Vagina (tissue), 2 donors: ENCODE results near the gene UPK1B. TPM values are rescaled to one million over a fixed set of nuclear protein-coding genes. Genes with fewer than 3 reads are reported as not detected.

Source experiments
- DNase-seq, 2 donors: peaks; one replicate each; pipeline ENCODE4 v3.0.0-alpha.2; 2017; ENCODE audit errors: extremely low spot score in 2 of 2
- H3K27ac ChIP-seq: fragments of 200-600 bp; sonication (generic); one replicate; pipeline ENCODE4 v1.5.1; 2019
- H3K27me3 ChIP-seq: fragments of 200-600 bp; sonication (generic); one replicate; pipeline ENCODE4 v1.5.1; 2019
- H3K36me3 ChIP-seq, 2 donors: fragments of 200-600 bp; sonication (generic); one replicate each; pipeline ENCODE4 v1.5.1; 2017 to 2019
- H3K4me1 ChIP-seq: fragments of 200-600 bp; sonication (generic); one replicate; pipeline ENCODE4 v1.5.1; 2019
- H3K4me3 ChIP-seq, 2 donors: fragments of 200-600 bp; sonication (generic); 1 replicate in 1 of 2; 2 replicates in 1 of 2; pipeline ENCODE4 v1.5.1; 2016 to 2019
- H3K9me3 ChIP-seq: fragments of 200-600 bp; sonication (generic); one replicate; pipeline ENCODE4 v1.5.1; 2019
- CTCF ChIP-seq, 3 experiments: fragments of 450-650 bp in 2 of 3; fragments of 200-600 bp in 1 of 3; sonication (generic) in 1 of 3; IDR thresholded peaks; one replicate each; pipeline ENCODE4 v1.5.1; 2017 to 2019; ENCODE audit warnings: antibody characterized with exemption in 3 of 3, mild to moderate bottlenecking in 2 of 3, moderate library complexity in 2 of 3
- POLR2A ChIP-seq, 2 donors: fragments of 450-650 bp; IDR thresholded peaks; one replicate each; pipeline ENCODE4 v1.6.1; 2017; ENCODE audit warnings: antibody characterized with exemption in 2 of 2, mild to moderate bottlenecking in 2 of 2, moderate library complexity in 2 of 2
- POLR2AphosphoS5 ChIP-seq, 2 donors: sonication (generic); formaldehyde crosslinking; IDR thresholded peaks; one replicate each; pipeline ENCODE4 v1.9.0; 2017; ENCODE audit warnings: antibody characterized with exemption in 2 of 2, mild to moderate bottlenecking in 2 of 2, low read depth in 1 of 2; ENCODE audit not compliant: insufficient read depth in 1 of 2
- intact Hi-C: fragments of 100-400 bp; cut with DNase I; formaldehyde crosslinking; loops from one replicate; pipeline ENCODE4 v1.15.1; 2023
- total RNA-seq: library from RNA; depleted of rRNA; stranded (reverse); fragments of >200 nt; gene quantifications from one replicate; pipeline ENCODE4 v1.2.3, GENCODE V29; 2016

The UPK1B gene
- total RNA-seq, 1 donor from 2014 or later, result not detected

- intact Hi-C loops, result no loop called here
- Histone ChIP-seq H3K4me3 (no peak overlapping the region), H3K36me3 (no peaks in the 10 kb centered on the region), H3K9me3 (no peaks in the 10 kb centered on the region), H3K27me3 (no peaks in the 10 kb centered on the region), H3K27ac (no peak overlapping the region), H3K4me1 (no peaks in the 10 kb centered on the region)
- TF ChIP-seq POLR2AphosphoS5 (IDR thresholded peaks at IDR 0.05; ENCODE audit: insufficient read depth in 1 of 2, low read depth in 1 of 2) (no peak), POLR2A (IDR thresholded peaks at IDR 0.05) (no peak), CTCF (IDR thresholded peaks at IDR 0.05) (no peak)
- no peak for DNase-seq
Observed at GRCh38 chr3:119187266-119187665, 13.9 kb downstream of the UPK1B start.

GRCh38 chr3:119191800-119192199 lies 18.4 kb downstream of the UPK1B start:
- Histone ChIP-seq H3K36me3 (no peaks in the 10 kb centered on the region), H3K27me3 (no peaks in the 10 kb centered on the region), H3K27ac (no peak overlapping the region), H3K4me1 (no peaks in the 10 kb centered on the region), H3K9me3 (no peaks in the 10 kb centered on the region), H3K4me3 (no peak overlapping the region)
- no peak for TF ChIP-seq POLR2A (IDR thresholded peaks at IDR 0.05)
- no peak for TF ChIP-seq CTCF (IDR thresholded peaks at IDR 0.05)
- no peak for TF ChIP-seq POLR2AphosphoS5 (IDR thresholded peaks at IDR 0.05; ENCODE audit: insufficient read depth in 1 of 2, low read depth in 1 of 2)
- intact Hi-C loops, result no loop called here
- DNase-seq, result no peak

- Histone ChIP-seq H3K4me3 (no peak overlapping the region), H3K4me1 (no peaks in the 10 kb centered on the region), H3K36me3 (no peaks in the 10 kb centered on the region), H3K27ac (no peak overlapping the region), H3K9me3 (no peaks in the 10 kb centered on the region), H3K27me3 (no peaks in the 10 kb centered on the region)
- TF ChIP-seq CTCF (IDR thresholded peaks at IDR 0.05) (no peak), POLR2A (IDR thresholded peaks at IDR 0.05) (no peak), POLR2AphosphoS5 (IDR thresholded peaks at IDR 0.05; ENCODE audit: insufficient read depth in 1 of 2, low read depth in 1 of 2) (no peak)
- intact Hi-C loops, result no loop called here
- no peak for DNase-seq
Observed at GRCh38 chr3:119194237-119195150, 21.1 kb downstream of the UPK1B start.

GRCh38 chr3:119195151-119195476 lies 21.7 kb downstream of the UPK1B start:
- Histone ChIP-seq H3K27me3 (no peaks in the 10 kb centered on the region), H3K27ac (no peak overlapping the region)
- TF ChIP-seq POLR2AphosphoS5 (IDR thresholded peaks at IDR 0.05; ENCODE audit: insufficient read depth in 1 of 2, low read depth in 1 of 2) (no peak), CTCF (IDR thresholded peaks at IDR 0.05) (no peak), POLR2A (IDR thresholded peaks at IDR 0.05) (no peak)

GRCh38 chr3:119195911-119196310 lies 22.5 kb downstream of the UPK1B start:
- no peak for DNase-seq
- TF ChIP-seq POLR2AphosphoS5 (IDR thresholded peaks at IDR 0.05; ENCODE audit: insufficient read depth in 1 of 2, low read depth in 1 of 2) (no peak), CTCF (IDR thresholded peaks at IDR 0.05) (no peak), POLR2A (IDR thresholded peaks at IDR 0.05) (no peak)
- Histone ChIP-seq H3K4me1 (no peaks in the 10 kb centered on the region), H3K27ac (no peak overlapping the region), H3K9me3 (no peaks in the 10 kb centered on the region), H3K36me3 (no peaks in the 10 kb centered on the region), H3K4me3 (no peak overlapping the region), H3K27me3 (no peaks in the 10 kb centered on the region)
- intact Hi-C loops, result no loop called here

More at GRCh38 chr3:119195151-119195476, 21.7 kb downstream of the UPK1B start:
- intact Hi-C loops, result no loop called here
- Histone ChIP-seq H3K4me1 (no peaks in the 10 kb centered on the region), H3K4me3 (no peak overlapping the region), H3K36me3 (no peaks in the 10 kb centered on the region), H3K9me3 (no peaks in the 10 kb centered on the region)
- DNase-seq, result no peak
